Kidney (tissue), 14 donors: ENCODE measurements around the gene STIM2. TPM values are rescaled to one million over a fixed set of nuclear protein-coding genes. Genes with fewer than 3 reads are reported as not detected.

Experiments used
- DNase-seq, 5 donors: peaks; one replicate each; pipeline ENCODE4 v3.0.0-alpha.2; 2013 to 2020
- FAIRE-seq: peaks from 2 replicates; lab custom pipeline; 2012; peaks lifted over from hg19 to GRCh38; lab: Jason Lieb, UNC
- H3K27ac ChIP-seq, 2 donors: one replicate each; pipeline ENCODE4 v1.7.0; 2013; ENCODE audit warnings: low read depth in 2 of 2, low read length in 2 of 2, inconsistent platforms in 1 of 2
- H3K27me3 ChIP-seq: one replicate; pipeline ENCODE4 v1.7.1; 2013; ENCODE audit warnings: low read length, inconsistent platforms; ENCODE audit not compliant: control insufficient read depth, insufficient read depth
- H3K36me3 ChIP-seq, 3 donors: one replicate each; pipeline versions ENCODE4 v1.7.0 to v1.7.1; 2013; ENCODE audit warnings: low read length in 3 of 3, control low read depth in 1 of 3, inconsistent platforms in 1 of 3; ENCODE audit not compliant: insufficient read depth in 3 of 3, control insufficient read depth in 2 of 3
- H3K4me1 ChIP-seq, 3 donors: one replicate each; pipeline versions ENCODE4 v1.7.0 to v1.7.1; 2013; ENCODE audit warnings: low read length in 3 of 3, inconsistent platforms in 1 of 3, low read depth in 1 of 3; ENCODE audit not compliant: control insufficient read depth in 2 of 3, insufficient read depth in 2 of 3
- H3K4me3 ChIP-seq, 3 donors: one replicate each; pipeline versions ENCODE4 v1.7.0 to v1.8.1; 2013; ENCODE audit warnings: low read length in 3 of 3, control low read depth in 1 of 3, inconsistent platforms in 1 of 3
- H3K9ac ChIP-seq, 3 donors: one replicate each; pipeline versions ENCODE4 v1.7.0 to v1.7.1; 2013; ENCODE audit warnings: low read length in 3 of 3, control low read depth in 1 of 3, inconsistent platforms in 1 of 3
- H3K9me3 ChIP-seq, 3 donors: one replicate each; pipeline versions ENCODE4 v1.7.0 to v1.7.1; 2013; ENCODE audit warnings: low read length in 3 of 3, control low read depth in 1 of 3, inconsistent platforms in 1 of 3; ENCODE audit not compliant: control insufficient read depth in 2 of 3, insufficient read depth in 1 of 3
- CTCF ChIP-seq: IDR thresholded peaks from 3 replicates; pipeline ENCODE4 v1.5.1; 2012; ENCODE audit warnings: mild to moderate bottlenecking, moderate library complexity, borderline replicate concordance; ENCODE audit not compliant: insufficient read depth; ENCODE audit errors: extremely low read depth
- intact Hi-C: fragments of 100-400 bp; cut with DNase I; formaldehyde crosslinking; loops from one replicate; pipeline ENCODE4 v1.11.1; 2022
- polyA plus RNA-seq: library from polyadenylated mRNA; stranded (reverse); fragments of 350-450 nt; fragmentation: Illumina TruSeq; extraction: RNeasy Lipid Tissue Mini Kit (QIAGEN cat#74804); gene quantifications from one replicate; pipeline ENCODE4 v1.2.3, GENCODE V29; 2014; ENCODE audit warnings: low read depth, low replicate concordance; ENCODE audit not compliant: insufficient read depth
- total RNA-seq: library from RNA; stranded (reverse); fragmentation: NEBNext Ultra II Directional; extraction: Animal tissue kit (Norgen Biotek cat#: 25700); gene quantifications from one replicate; pipeline ENCODE4 v1.2.1, GENCODE V29; 2021
- donor health status: control.
- donor health status: control.
- donor health status: control.
- donor health status: control.
- donor health status: control.
- donor health status: DM: yes; HTN: yes; CAD: no.
- donor health status: Normal renal cell carcinoma (clear cell type).

Gene STIM2
- total and polyA plus RNA-seq, 2 donors from 2014 or later: 27.8 to 38.9 TPM

- no peaks in the 10 kb centered on the region for H3K4me1 ChIP-seq
- no peak overlapping the region for H3K9ac ChIP-seq
- FAIRE-seq (no peak), DNase-seq (no peak)
- no peaks in the 10 kb centered on the region for H3K27me3 ChIP-seq
- peaks cover 0 to 4% (median 2%) of the 10 kb centered on the region in 3 donors for H3K36me3 ChIP-seq
- intact Hi-C loops: loop anchor here (10.0 kb wide), 1 partner anchor 552 kb away; no protein-coding TSS in a partner anchor
- no peak for TF ChIP-seq CTCF
- H3K4me3 ChIP-seq: no peak overlapping the region
- H3K9me3 ChIP-seq: no peaks in the 10 kb centered on the region
- no peak overlapping the region for H3K27ac ChIP-seq
Measured at GRCh38 chr4:27016551-27016950, 155.9 kb downstream of the STIM2 start.

GRCh38 chr4:27017623-27018022 lies 157.0 kb downstream of the STIM2 start:
- H3K9me3 ChIP-seq: no peaks in the 10 kb centered on the region
- no peak for FAIRE-seq
- H3K27me3 ChIP-seq: no peaks in the 10 kb centered on the region
- peaks cover 0 to 4% (median 2%) of the 10 kb centered on the region in 3 donors for H3K36me3 ChIP-seq
- no peak for TF ChIP-seq CTCF
- no peak overlapping the region for H3K9ac ChIP-seq
- no peaks in the 10 kb centered on the region for H3K4me1 ChIP-seq
- H3K27ac ChIP-seq: no peak overlapping the region
- intact Hi-C loops: loop anchor here (10.0 kb wide), 1 partner anchor 553 kb away; no protein-coding TSS in a partner anchor
- peak in 1 of 5 donors; percentile 52 for DNase-seq
- no peak overlapping the region for H3K4me3 ChIP-seq

- H3K36me3 ChIP-seq: peaks cover 0 to 4% (median 2%) of the 10 kb centered on the region in 3 donors
- no peak for TF ChIP-seq CTCF
- DNase-seq (no peak), FAIRE-seq (no peak)
- H3K27me3 ChIP-seq: no peaks in the 10 kb centered on the region
- no peaks in the 10 kb centered on the region for H3K9me3 ChIP-seq
- H3K4me3 ChIP-seq: no peak overlapping the region
- intact Hi-C loops: loop anchor here (10.0 kb wide), 1 partner anchor 553 kb away; no protein-coding TSS in a partner anchor
- no peak overlapping the region for H3K9ac ChIP-seq
- H3K4me1 ChIP-seq: no peaks in the 10 kb centered on the region
- no peak overlapping the region for H3K27ac ChIP-seq
Measured at GRCh38 chr4:27018076-27018475, 157.4 kb downstream of the STIM2 start.

- Histone ChIP-seq H3K9ac (no peak overlapping the region), H3K27me3 (no peaks in the 10 kb centered on the region), H3K27ac (no peak overlapping the region), H3K4me1 (no peaks in the 10 kb centered on the region), H3K36me3 (peaks cover 0 to 4% (median 2%) of the 10 kb centered on the region in 3 donors), H3K4me3 (no peak overlapping the region), H3K9me3 (no peaks in the 10 kb centered on the region)
- FAIRE-seq: no peak
- intact Hi-C loops: loop anchor here (10.0 kb wide), 1 partner anchor 554 kb away; no protein-coding TSS in a partner anchor
- no peak for TF ChIP-seq CTCF
- DNase-seq: no peak
Measured at GRCh38 chr4:27018910-27019309, 158.3 kb downstream of the STIM2 start.
